HEK293 (cell line): ENCODE data around the gene UBE2J2.

Source experiments
- GLIS1 ChIP-seq: fragments of 450-650 bp; formaldehyde crosslinking; IDR thresholded peaks from 2 replicates; pipeline ENCODE4 v1.5.1; 2016; ENCODE audit warnings: missing biosample characterization, missing genetic modification characterization
- KLF7 ChIP-seq: fragments of 450-650 bp; formaldehyde crosslinking; IDR thresholded peaks from 2 replicates; pipeline ENCODE4 v1.5.1; 2016; ENCODE audit warnings: missing biosample characterization, missing genetic modification characterization, borderline replicate concordance
- SCRT2 ChIP-seq: fragments of 450-650 bp; formaldehyde crosslinking; IDR thresholded peaks from 2 replicates; pipeline ENCODE4 v1.5.1; 2016; ENCODE audit warnings: missing biosample characterization, missing genetic modification characterization
- SP7 ChIP-seq: fragments of 450-650 bp; formaldehyde crosslinking; IDR thresholded peaks from 2 replicates; pipeline ENCODE4 v1.5.1; 2016; ENCODE audit warnings: missing biosample characterization, missing genetic modification characterization
- ZBTB48 ChIP-seq: fragments of 450-650 bp; formaldehyde crosslinking; IDR thresholded peaks from 2 replicates; pipeline ENCODE4 v1.5.1; 2016; ENCODE audit warnings: missing biosample characterization, missing genetic modification characterization
- ZFHX2 ChIP-seq: fragments of 450-650 bp; formaldehyde crosslinking; conservative IDR thresholded peaks from 2 replicates; pipeline ENCODE4 v1.5.1; 2016; ENCODE audit warnings: missing biosample characterization, missing genetic modification characterization
- ZNF16 ChIP-seq: fragments of 450-650 bp; formaldehyde crosslinking; IDR thresholded peaks from 2 replicates; pipeline ENCODE4 v1.5.1; 2016; ENCODE audit warnings: low read depth, missing biosample characterization, missing genetic modification characterization
- ZNF266 ChIP-seq: fragments of 450-650 bp; formaldehyde crosslinking; IDR thresholded peaks from 2 replicates; pipeline ENCODE4 v1.5.1; 2016; ENCODE audit warnings: missing biosample characterization, missing genetic modification characterization, low read depth
- ZNF335 ChIP-seq: fragments of 450-650 bp; formaldehyde crosslinking; conservative IDR thresholded peaks from 2 replicates; pipeline ENCODE4 v1.5.1; 2016; ENCODE audit warnings: missing biosample characterization, missing genetic modification characterization
- ZNF354C ChIP-seq: fragments of 450-650 bp; formaldehyde crosslinking; IDR thresholded peaks from 2 replicates; pipeline ENCODE4 v1.5.1; 2016; ENCODE audit warnings: missing biosample characterization, missing genetic modification characterization, low read depth, borderline replicate concordance
- ZNF558 ChIP-seq: fragments of 450-650 bp; formaldehyde crosslinking; IDR thresholded peaks from 2 replicates; pipeline ENCODE4 v1.5.1; 2016; ENCODE audit warnings: missing biosample characterization, missing genetic modification characterization
- ZNF610 ChIP-seq: fragments of 450-650 bp; formaldehyde crosslinking; IDR thresholded peaks from 2 replicates; pipeline ENCODE4 v1.5.1; 2016; ENCODE audit warnings: missing biosample characterization, missing genetic modification characterization, borderline replicate concordance
- ZNF776 ChIP-seq: fragments of 450-650 bp; formaldehyde crosslinking; IDR thresholded peaks from 2 replicates; pipeline ENCODE4 v1.5.0; 2017; ENCODE audit warnings: missing biosample characterization, missing genetic modification characterization, borderline replicate concordance
- ZNF830 ChIP-seq: fragments of 450-650 bp; IDR thresholded peaks from 2 replicates; pipeline ENCODE4 v1.5.0; 2018; ENCODE audit warnings: missing biosample characterization, missing genetic modification characterization, low read depth, mild to moderate bottlenecking, moderate library complexity
- TF ChIP-seq, protein P1 (sequence below): fragments of 450-650 bp; formaldehyde crosslinking; IDR thresholded peaks from 2 replicates; pipeline ENCODE4 v1.5.1; 2017; ENCODE audit warnings: missing biosample characterization, mild to moderate bottlenecking, missing genetic modification characterization, moderate library complexity
- TF ChIP-seq, protein P2 (sequence below): fragments of 450-650 bp; formaldehyde crosslinking; IDR thresholded peaks from 2 replicates; pipeline ENCODE4 v1.5.1; 2016; ENCODE audit warnings: missing biosample characterization, missing genetic modification characterization
- TF ChIP-seq, protein P3 (sequence below): fragments of 450-650 bp; formaldehyde crosslinking; conservative IDR thresholded peaks from 2 replicates; pipeline ENCODE4 v1.5.1; 2016; ENCODE audit warnings: low read depth, missing biosample characterization, missing genetic modification characterization
- TF ChIP-seq, protein P4 (sequence below): fragments of 450-650 bp; formaldehyde crosslinking; IDR thresholded peaks from 2 replicates; pipeline ENCODE4 v1.5.1; 2016; ENCODE audit warnings: missing biosample characterization, missing genetic modification characterization, borderline replicate concordance
- TF ChIP-seq, protein P5 (sequence below): fragments of 450-650 bp; formaldehyde crosslinking; IDR thresholded peaks from 2 replicates; pipeline ENCODE4 v1.5.1; 2016; ENCODE audit warnings: missing biosample characterization, missing genetic modification characterization

The UBE2J2 gene

DNA sequence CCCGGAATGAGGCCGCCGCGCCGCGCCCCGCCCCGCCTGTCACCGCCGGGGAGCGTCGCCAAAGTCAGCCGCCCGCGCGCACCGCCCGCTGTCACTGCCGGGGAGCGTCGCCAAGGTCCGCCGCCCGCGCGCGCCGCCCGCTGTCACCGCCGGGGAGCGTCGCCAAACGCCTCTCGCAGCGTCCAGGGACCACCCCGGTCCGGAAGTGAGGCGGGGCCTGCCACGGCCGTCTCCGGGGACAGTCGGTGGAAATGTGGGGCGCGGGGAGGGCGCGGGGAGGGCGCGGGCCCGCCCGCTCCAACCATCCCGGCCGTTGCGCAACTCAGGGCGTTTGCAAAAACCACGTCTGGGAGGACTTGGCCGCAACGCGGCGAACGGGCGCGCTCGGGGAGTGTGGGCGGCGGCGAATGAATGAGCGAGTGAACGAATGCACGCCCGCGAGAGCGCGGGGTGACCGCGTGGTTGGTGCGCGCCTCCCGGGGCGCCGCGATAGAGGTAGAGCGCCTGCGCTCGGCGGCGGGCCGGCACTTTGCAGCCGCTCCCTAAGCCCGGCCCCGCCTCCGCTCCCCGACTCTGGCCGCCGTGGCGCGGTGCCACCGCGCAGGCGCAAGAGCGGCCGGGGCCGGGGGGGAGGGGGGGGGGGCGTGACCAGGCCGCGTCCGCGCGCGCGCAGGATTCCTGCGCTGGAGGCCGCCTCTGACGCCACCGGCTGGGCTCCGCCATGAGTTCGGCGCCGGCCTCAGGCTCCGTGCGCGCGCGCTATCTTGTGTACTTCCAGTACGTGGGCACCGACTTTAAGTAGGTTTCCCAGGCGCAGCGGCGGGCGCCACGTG lies 34.5 kb upstream of the UBE2J2 start, which contains the start of the genes ACAP3 and PUSL1 (continued):
- TF ChIP-seq, protein P1, sequence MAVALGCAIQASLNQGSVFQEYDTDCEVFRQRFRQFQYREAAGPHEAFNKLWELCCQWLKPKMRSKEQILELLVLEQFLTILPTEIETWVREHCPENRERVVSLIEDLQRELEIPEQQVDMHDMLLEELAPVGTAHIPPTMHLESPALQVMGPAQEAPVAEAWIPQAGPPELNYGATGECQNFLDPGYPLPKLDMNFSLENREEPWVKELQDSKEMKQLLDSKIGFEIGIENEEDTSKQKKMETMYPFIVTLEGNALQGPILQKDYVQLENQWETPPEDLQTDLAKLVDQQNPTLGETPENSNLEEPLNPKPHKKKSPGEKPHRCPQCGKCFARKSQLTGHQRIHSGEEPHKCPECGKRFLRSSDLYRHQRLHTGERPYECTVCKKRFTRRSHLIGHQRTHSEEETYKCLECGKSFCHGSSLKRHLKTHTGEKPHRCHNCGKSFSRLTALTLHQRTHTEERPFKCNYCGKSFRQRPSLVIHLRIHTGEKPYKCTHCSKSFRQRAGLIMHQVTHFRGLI (tag by site-specific recombination), result peak; percentile 48; the same call in 1 of the 2 replicates
- TF ChIP-seq ZNF335 (peak; percentile 72), ZBTB48 (tag by site-specific recombination) (peak; percentile 100), ZNF610 (tag by site-specific recombination) (peak; percentile 67), SCRT2 (tag by site-specific recombination) (no peak), ZNF830 (tag by site-specific recombination) (no peak), ZNF558 (tag by site-specific recombination) (no peak), ZNF16 (tag by site-specific recombination) (no peak), ZFHX2 (tag by site-specific recombination) (peak; percentile 75), ZNF354C (tag by site-specific recombination) (no peak), ZNF266 (tag by site-specific recombination) (no peak), ZNF776 (tag by site-specific recombination) (no peak), KLF7 (tag by site-specific recombination) (peak; percentile 84; the same call in 1 of the 2 replicates), GLIS1 (tag by site-specific recombination) (peak; percentile 95), SP7 (tag by site-specific recombination) (peak; percentile 89)
- TF ChIP-seq, protein P2, sequence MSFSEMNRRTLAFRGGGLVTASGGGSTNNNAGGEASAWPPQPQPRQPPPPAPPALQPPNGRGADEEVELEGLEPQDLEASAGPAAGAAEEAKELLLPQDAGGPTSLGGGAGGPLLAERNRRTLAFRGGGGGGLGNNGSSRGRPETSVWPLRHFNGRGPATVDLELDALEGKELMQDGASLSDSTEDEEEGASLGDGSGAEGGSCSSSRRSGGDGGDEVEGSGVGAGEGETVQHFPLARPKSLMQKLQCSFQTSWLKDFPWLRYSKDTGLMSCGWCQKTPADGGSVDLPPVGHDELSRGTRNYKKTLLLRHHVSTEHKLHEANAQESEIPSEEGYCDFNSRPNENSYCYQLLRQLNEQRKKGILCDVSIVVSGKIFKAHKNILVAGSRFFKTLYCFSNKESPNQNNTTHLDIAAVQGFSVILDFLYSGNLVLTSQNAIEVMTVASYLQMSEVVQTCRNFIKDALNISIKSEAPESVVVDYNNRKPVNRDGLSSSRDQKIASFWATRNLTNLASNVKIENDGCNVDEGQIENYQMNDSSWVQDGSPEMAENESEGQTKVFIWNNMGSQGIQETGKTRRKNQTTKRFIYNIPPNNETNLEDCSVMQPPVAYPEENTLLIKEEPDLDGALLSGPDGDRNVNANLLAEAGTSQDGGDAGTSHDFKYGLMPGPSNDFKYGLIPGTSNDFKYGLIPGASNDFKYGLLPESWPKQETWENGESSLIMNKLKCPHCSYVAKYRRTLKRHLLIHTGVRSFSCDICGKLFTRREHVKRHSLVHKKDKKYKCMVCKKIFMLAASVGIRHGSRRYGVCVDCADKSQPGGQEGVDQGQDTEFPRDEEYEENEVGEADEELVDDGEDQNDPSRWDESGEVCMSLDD (tag by site-specific recombination), result peak; percentile 99
- TF ChIP-seq, protein P3, sequence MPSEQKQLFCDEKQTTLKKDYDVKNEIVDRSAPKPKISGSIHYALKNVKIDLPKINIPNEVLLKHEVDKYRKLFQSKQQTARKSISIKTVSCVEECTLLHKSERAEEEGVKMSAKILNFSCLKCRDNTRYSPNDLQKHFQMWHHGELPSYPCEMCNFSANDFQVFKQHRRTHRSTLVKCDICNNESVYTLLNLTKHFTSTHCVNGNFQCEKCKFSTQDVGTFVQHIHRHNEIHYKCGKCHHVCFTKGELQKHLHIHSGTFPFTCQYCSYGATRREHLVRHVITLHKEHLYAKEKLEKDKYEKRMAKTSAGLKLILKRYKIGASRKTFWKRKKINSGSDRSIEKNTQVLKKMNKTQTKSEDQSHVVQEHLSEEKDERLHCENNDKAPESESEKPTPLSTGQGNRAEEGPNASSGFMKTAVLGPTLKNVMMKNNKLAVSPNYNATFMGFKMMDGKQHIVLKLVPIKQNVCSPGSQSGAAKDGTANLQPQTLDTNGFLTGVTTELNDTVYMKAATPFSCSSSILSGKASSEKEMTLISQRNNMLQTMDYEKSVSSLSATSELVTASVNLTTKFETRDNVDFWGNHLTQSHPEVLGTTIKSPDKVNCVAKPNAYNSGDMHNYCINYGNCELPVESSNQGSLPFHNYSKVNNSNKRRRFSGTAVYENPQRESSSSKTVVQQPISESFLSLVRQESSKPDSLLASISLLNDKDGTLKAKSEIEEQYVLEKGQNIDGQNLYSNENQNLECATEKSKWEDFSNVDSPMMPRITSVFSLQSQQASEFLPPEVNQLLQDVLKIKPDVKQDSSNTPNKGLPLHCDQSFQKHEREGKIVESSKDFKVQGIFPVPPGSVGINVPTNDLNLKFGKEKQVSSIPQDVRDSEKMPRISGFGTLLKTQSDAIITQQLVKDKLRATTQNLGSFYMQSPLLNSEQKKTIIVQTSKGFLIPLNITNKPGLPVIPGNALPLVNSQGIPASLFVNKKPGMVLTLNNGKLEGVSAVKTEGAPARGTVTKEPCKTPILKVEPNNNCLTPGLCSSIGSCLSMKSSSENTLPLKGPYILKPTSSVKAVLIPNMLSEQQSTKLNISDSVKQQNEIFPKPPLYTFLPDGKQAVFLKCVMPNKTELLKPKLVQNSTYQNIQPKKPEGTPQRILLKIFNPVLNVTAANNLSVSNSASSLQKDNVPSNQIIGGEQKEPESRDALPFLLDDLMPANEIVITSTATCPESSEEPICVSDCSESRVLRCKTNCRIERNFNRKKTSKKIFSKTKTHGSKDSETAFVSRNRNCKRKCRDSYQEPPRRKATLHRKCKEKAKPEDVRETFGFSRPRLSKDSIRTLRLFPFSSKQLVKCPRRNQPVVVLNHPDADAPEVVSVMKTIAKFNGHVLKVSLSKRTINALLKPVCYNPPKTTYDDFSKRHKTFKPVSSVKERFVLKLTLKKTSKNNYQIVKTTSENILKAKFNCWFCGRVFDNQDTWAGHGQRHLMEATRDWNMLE (tag by site-specific recombination), result no peak
- TF ChIP-seq, protein P4, sequence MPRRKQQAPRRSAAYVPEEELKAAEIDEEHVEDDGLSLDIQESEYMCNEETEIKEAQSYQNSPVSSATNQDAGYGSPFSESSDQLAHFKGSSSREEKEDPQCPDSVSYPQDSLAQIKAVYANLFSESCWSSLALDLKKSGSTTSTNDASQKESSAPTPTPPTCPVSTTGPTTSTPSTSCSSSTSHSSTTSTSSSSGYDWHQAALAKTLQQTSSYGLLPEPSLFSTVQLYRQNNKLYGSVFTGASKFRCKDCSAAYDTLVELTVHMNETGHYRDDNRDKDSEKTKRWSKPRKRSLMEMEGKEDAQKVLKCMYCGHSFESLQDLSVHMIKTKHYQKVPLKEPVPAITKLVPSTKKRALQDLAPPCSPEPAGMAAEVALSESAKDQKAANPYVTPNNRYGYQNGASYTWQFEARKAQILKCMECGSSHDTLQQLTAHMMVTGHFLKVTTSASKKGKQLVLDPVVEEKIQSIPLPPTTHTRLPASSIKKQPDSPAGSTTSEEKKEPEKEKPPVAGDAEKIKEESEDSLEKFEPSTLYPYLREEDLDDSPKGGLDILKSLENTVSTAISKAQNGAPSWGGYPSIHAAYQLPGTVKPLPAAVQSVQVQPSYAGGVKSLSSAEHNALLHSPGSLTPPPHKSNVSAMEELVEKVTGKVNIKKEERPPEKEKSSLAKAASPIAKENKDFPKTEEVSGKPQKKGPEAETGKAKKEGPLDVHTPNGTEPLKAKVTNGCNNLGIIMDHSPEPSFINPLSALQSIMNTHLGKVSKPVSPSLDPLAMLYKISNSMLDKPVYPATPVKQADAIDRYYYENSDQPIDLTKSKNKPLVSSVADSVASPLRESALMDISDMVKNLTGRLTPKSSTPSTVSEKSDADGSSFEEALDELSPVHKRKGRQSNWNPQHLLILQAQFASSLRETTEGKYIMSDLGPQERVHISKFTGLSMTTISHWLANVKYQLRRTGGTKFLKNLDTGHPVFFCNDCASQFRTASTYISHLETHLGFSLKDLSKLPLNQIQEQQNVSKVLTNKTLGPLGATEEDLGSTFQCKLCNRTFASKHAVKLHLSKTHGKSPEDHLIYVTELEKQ (tag by site-specific recombination), result no peak
- TF ChIP-seq, protein P5, sequence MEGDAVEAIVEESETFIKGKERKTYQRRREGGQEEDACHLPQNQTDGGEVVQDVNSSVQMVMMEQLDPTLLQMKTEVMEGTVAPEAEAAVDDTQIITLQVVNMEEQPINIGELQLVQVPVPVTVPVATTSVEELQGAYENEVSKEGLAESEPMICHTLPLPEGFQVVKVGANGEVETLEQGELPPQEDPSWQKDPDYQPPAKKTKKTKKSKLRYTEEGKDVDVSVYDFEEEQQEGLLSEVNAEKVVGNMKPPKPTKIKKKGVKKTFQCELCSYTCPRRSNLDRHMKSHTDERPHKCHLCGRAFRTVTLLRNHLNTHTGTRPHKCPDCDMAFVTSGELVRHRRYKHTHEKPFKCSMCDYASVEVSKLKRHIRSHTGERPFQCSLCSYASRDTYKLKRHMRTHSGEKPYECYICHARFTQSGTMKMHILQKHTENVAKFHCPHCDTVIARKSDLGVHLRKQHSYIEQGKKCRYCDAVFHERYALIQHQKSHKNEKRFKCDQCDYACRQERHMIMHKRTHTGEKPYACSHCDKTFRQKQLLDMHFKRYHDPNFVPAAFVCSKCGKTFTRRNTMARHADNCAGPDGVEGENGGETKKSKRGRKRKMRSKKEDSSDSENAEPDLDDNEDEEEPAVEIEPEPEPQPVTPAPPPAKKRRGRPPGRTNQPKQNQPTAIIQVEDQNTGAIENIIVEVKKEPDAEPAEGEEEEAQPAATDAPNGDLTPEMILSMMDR (tag by site-specific recombination), result peak; percentile 47; the same call in 1 of the 2 replicates
